Activated CD4-positive, alpha-beta memory T cell treated with anti-CD3 and anti-CD28 coated beads for 36 hours (primary cell): ENCODE results near the gene ITPR1. TPM values are rescaled to one million over a fixed set of nuclear protein-coding genes. Genes with fewer than 3 reads are reported as not detected.
A peak's percentile ranks its signal among the peaks of the same experiment; 100 is the strongest.

ENCODE experiments used
- CTCF ChIA-PET: fragments of 350-600 bp; sonication (Branson Sonifier 250); formaldehyde crosslinking; loops from one replicate; lab custom pipeline; 2021; ENCODE audit warnings: antibody characterized with exemption, inconsistent platforms; lab: Charles Lee
- POLR2A ChIA-PET: fragments of 350-600 bp; sonication (Branson Sonifier 250); formaldehyde crosslinking; loops from one replicate; lab custom pipeline; 2021; ENCODE audit warnings: antibody characterized with exemption; lab: Charles Lee
- DNase-seq: peaks from one replicate; pipeline ENCODE4 v3.0.0-alpha.2; 2020
- H3K27ac Mint-ChIP-seq: one replicate; pipeline ENCODE4 v1.8.0; 2021; ENCODE audit warnings: mixed read lengths
- H3K27me3 Mint-ChIP-seq: one replicate; pipeline ENCODE4 v1.8.0; 2021; ENCODE audit warnings: mixed read lengths
- H3K36me3 Mint-ChIP-seq: one replicate; pipeline ENCODE4 v1.8.0; 2021; ENCODE audit warnings: mixed read lengths
- H3K4me1 Mint-ChIP-seq: one replicate; pipeline ENCODE4 v1.8.0; 2021; ENCODE audit warnings: low read depth, mixed read lengths
- H3K4me3 Mint-ChIP-seq: one replicate; pipeline ENCODE4 v1.8.0; 2021; ENCODE audit warnings: mild to moderate bottlenecking, mixed read lengths
- H3K9me3 Mint-ChIP-seq: one replicate; pipeline ENCODE4 v1.8.0; 2021; ENCODE audit warnings: mixed read lengths
- intact Hi-C: fragments of 100-400 bp; cut with micrococcal nuclease; formaldehyde crosslinking; loops from one replicate; pipeline ENCODE4 v1.15.1; 2023
- total RNA-seq, 2 experiments: library from RNA; stranded (reverse); gene quantifications; one replicate each; pipeline ENCODE4 v1.2.3, GENCODE V29; 2021

The ITPR1 gene
- total RNA-seq, 2 experiments from 2014 or later = 49.1 to 53.1 TPM

GRCh38 chr3:4838621-4839022 is 345.5 kb downstream of the ITPR1 start:
- H3K4me1 Mint-ChIP-seq = peaks cover 90% of the 10 kb centered on the region
- ChIA-PET CTCF (interaction anchor here (0.6 to 1.8 kb wide), 5 partner anchors 11 to 141 kb away, joined by 3 to 9 read pairs (median 3); partner anchors contain the start of gene BHLHE40), POLR2A (interaction anchor here (5.7 to 5.8 kb wide), 2 partner anchors 12 to 139 kb away, joined by 57 to 76 read pairs; partner anchors contain the start of gene BHLHE40)
- H3K36me3 Mint-ChIP-seq = peaks cover 32% of the 10 kb centered on the region
- intact Hi-C loops = loop anchor here (10.0 kb wide), 1 partner anchor 344 kb away; the partner anchor contains the start of gene ITPR1
- H3K4me3 Mint-ChIP-seq = no peak overlapping the region
- no peaks in the 10 kb centered on the region for H3K9me3 Mint-ChIP-seq
- no peak overlapping the region for H3K27ac Mint-ChIP-seq
- no peak for DNase-seq
- H3K27me3 Mint-ChIP-seq = no peaks in the 10 kb centered on the region

GRCh38 chr3:4839278-4839677 is 346.1 kb downstream of the ITPR1 start:
- DNase-seq = no peak
- CTCF ChIA-PET = interaction anchor here (3.3 kb wide), 1 partner anchor 137 kb away, joined by 14 read pairs; no protein-coding TSS in a partner anchor
- H3K27me3 Mint-ChIP-seq = no peaks in the 10 kb centered on the region
- intact Hi-C loops = loop anchor here (10.0 kb wide), 1 partner anchor 344 kb away; the partner anchor contains the start of gene ITPR1
- H3K36me3 Mint-ChIP-seq = peaks cover 34% of the 10 kb centered on the region
- H3K4me3 Mint-ChIP-seq = no peak overlapping the region
- no peaks in the 10 kb centered on the region for H3K9me3 Mint-ChIP-seq
- H3K27ac Mint-ChIP-seq = no peak overlapping the region
- peaks cover 88% of the 10 kb centered on the region for H3K4me1 Mint-ChIP-seq
- POLR2A ChIA-PET = interaction anchor here (0.7 kb wide), 1 partner anchor 139 kb away, joined by 4 read pairs; no protein-coding TSS in a partner anchor

- Mint-ChIP-seq H3K4me1 (peaks cover 88% of the 10 kb centered on the region), H3K27me3 (no peaks in the 10 kb centered on the region), H3K4me3 (no peak overlapping the region), H3K27ac (peak overlapping the region; percentile 86), H3K36me3 (peaks cover 32% of the 10 kb centered on the region), H3K9me3 (no peaks in the 10 kb centered on the region)
- ChIA-PET POLR2A (interaction anchor here (1.2 to 2.1 kb wide), 11 partner anchors 9 to 181 kb away, joined by 3 to 35 read pairs (median 9); partner anchors contain the start of gene BHLHE40), CTCF (interaction anchor here (1.0 to 3.3 kb wide), 7 partner anchors 8 to 139 kb away, joined by 3 to 14 read pairs (median 7); partner anchors contain the start of gene BHLHE40)
- no peak for DNase-seq
- intact Hi-C loops = loop anchor here (1.0 to 2.0 kb wide), 3 partner anchors 10 to 181 kb away; no protein-coding TSS in a partner anchor
Measured at GRCh38 chr3:4841225-4841624, 348.1 kb downstream of the ITPR1 start.

- POLR2A ChIA-PET = interaction anchor here (1.0 to 2.1 kb wide), 12 partner anchors 9 to 180 kb away, joined by 3 to 35 read pairs (median 8); partner anchors contain the start of gene BHLHE40
- intact Hi-C loops = loop anchor here (1.0 to 2.0 kb wide), 4 partner anchors 8 to 180 kb away; no protein-coding TSS in a partner anchor
- Mint-ChIP-seq H3K27ac (peak overlapping the region; percentile 86), H3K4me3 (peak overlapping the region; percentile 24), H3K4me1 (peaks cover 86% of the 10 kb centered on the region), H3K27me3 (no peaks in the 10 kb centered on the region), H3K9me3 (no peaks in the 10 kb centered on the region), H3K36me3 (peaks cover 28% of the 10 kb centered on the region)
- CTCF ChIA-PET = interaction anchor here (0.7 to 3.3 kb wide), 10 partner anchors 9 to 216 kb away, joined by 3 to 14 read pairs (median 5); partner anchors contain the start of gene BHLHE40
- no peak for DNase-seq
Measured at GRCh38 chr3:4841776-4842440, 348.8 kb downstream of the ITPR1 start.

GRCh38 chr3:4843619-4844018 is 350.5 kb downstream of the ITPR1 start:
- intact Hi-C loops = no loop called here
- DNase-seq = no peak
- Mint-ChIP-seq H3K4me1 (peaks cover 89% of the 10 kb centered on the region), H3K27me3 (no peaks in the 10 kb centered on the region), H3K27ac (peak overlapping the region; percentile 65), H3K36me3 (peaks cover 15% of the 10 kb centered on the region), H3K4me3 (no peak overlapping the region), H3K9me3 (no peaks in the 10 kb centered on the region)
- ChIA-PET POLR2A (interaction anchor here (0.6 to 2.0 kb wide), 9 partner anchors 9 to 348 kb away, joined by 3 to 12 read pairs (median 5); partner anchors contain the start of gene BHLHE40), CTCF (interaction anchor here (0.7 kb wide), 1 partner anchor 55 kb away, joined by 3 read pairs; no protein-coding TSS in a partner anchor)

- Mint-ChIP-seq H3K9me3 (no peaks in the 10 kb centered on the region), H3K4me3 (peak overlapping the region; percentile 14), H3K4me1 (peaks cover 96% of the 10 kb centered on the region), H3K27ac (peak overlapping the region; percentile 83), H3K36me3 (peaks cover 14% of the 10 kb centered on the region), H3K27me3 (no peaks in the 10 kb centered on the region)
- no peak for DNase-seq
- POLR2A ChIA-PET = interaction anchor here (1.2 kb wide), 1 partner anchor 134 kb away, joined by 3 read pairs; the partner anchor contains the start of gene BHLHE40
- CTCF ChIA-PET = interaction anchor here (1.9 to 5.4 kb wide), 2 partner anchors 131 to 134 kb away, joined by 10 to 33 read pairs; partner anchors contain the start of gene BHLHE40
- intact Hi-C loops = loop anchor here (1.0 to 5.0 kb wide), 6 partner anchors 15 to 131 kb away; no protein-coding TSS in a partner anchor
Measured at GRCh38 chr3:4845882-4846281, 352.7 kb downstream of the ITPR1 start.

GRCh38 chr3:4846543-4846942 is 353.4 kb downstream of the ITPR1 start:
- DNase-seq = no peak
- POLR2A ChIA-PET = interaction anchor here (0.7 to 1.2 kb wide), 4 partner anchors 12 to 133 kb away, joined by 3 to 6 read pairs (median 4); partner anchors contain the start of gene BHLHE40
- no peak overlapping the region for H3K4me3 Mint-ChIP-seq

GRCh38 chr3:4848176-4848825 is 355.2 kb downstream of the ITPR1 start:
- Mint-ChIP-seq H3K4me3 (no peak overlapping the region), H3K36me3 (peaks cover 6% of the 10 kb centered on the region), H3K27me3 (no peaks in the 10 kb centered on the region), H3K4me1 (peaks cover 91% of the 10 kb centered on the region), H3K9me3 (no peaks in the 10 kb centered on the region), H3K27ac (peak overlapping the region; percentile 30)
- CTCF ChIA-PET = interaction anchor here (1.0 to 5.4 kb wide), 4 partner anchors 13 to 137 kb away, joined by 4 to 33 read pairs (median 13); partner anchors contain the start of gene BHLHE40
- no peak for DNase-seq
- intact Hi-C loops = loop anchor here (5.0 kb wide), 1 partner anchor 126 kb away; no protein-coding TSS in a partner anchor
- POLR2A ChIA-PET = interaction anchor here (1.1 to 4.2 kb wide), 3 partner anchors 12 to 132 kb away, joined by 3 to 57 read pairs (median 28); no protein-coding TSS in a partner anchor

More at GRCh38 chr3:4846543-4846942, 353.4 kb downstream of the ITPR1 start:
- no peaks in the 10 kb centered on the region for H3K9me3 Mint-ChIP-seq
- CTCF ChIA-PET = interaction anchor here (1.9 to 5.4 kb wide), 2 partner anchors 130 to 133 kb away, joined by 10 to 33 read pairs; partner anchors contain the start of gene BHLHE40
- intact Hi-C loops = loop anchor here (1.0 to 5.0 kb wide), 6 partner anchors 15 to 131 kb away; no protein-coding TSS in a partner anchor
- H3K36me3 Mint-ChIP-seq = peaks cover 12% of the 10 kb centered on the region
- peaks cover 96% of the 10 kb centered on the region for H3K4me1 Mint-ChIP-seq
- H3K27me3 Mint-ChIP-seq = no peaks in the 10 kb centered on the region
- H3K27ac Mint-ChIP-seq = no peak overlapping the region

- no peaks in the 10 kb centered on the region for H3K36me3 Mint-ChIP-seq
- H3K27ac Mint-ChIP-seq = peak overlapping the region; percentile 88
- intact Hi-C loops = loop anchor here (5.0 kb wide), 1 partner anchor 127 kb away; no protein-coding TSS in a partner anchor
- no peaks in the 10 kb centered on the region for H3K9me3 Mint-ChIP-seq
- POLR2A ChIA-PET = interaction anchor here (1.1 to 5.0 kb wide), 8 partner anchors 13 to 174 kb away, joined by 3 to 75 read pairs (median 27); partner anchors contain the start of gene BHLHE40
- CTCF ChIA-PET = interaction anchor here (0.8 to 5.4 kb wide), 10 partner anchors 9 to 137 kb away, joined by 3 to 33 read pairs (median 4); partner anchors contain the start of gene BHLHE40
- H3K4me1 Mint-ChIP-seq = peaks cover 92% of the 10 kb centered on the region
- H3K4me3 Mint-ChIP-seq = no peak overlapping the region
- no peaks in the 10 kb centered on the region for H3K27me3 Mint-ChIP-seq
- DNase-seq = no peak
Measured at GRCh38 chr3:4849136-4849535, 356.0 kb downstream of the ITPR1 start.

- peaks cover 89% of the 10 kb centered on the region for H3K4me1 Mint-ChIP-seq
- peak overlapping the region; percentile 88 for H3K27ac Mint-ChIP-seq
- CTCF ChIA-PET = interaction anchor here (0.8 to 5.4 kb wide), 14 partner anchors 9 to 177 kb away, joined by 3 to 33 read pairs (median 4); partner anchors contain the start of gene BHLHE40
- no peaks in the 10 kb centered on the region for H3K36me3 Mint-ChIP-seq
- no peak for DNase-seq
- POLR2A ChIA-PET = interaction anchor here (0.7 to 5.0 kb wide), 12 partner anchors 8 to 173 kb away, joined by 3 to 75 read pairs (median 24); partner anchors contain the start of gene BHLHE40
- no peaks in the 10 kb centered on the region for H3K9me3 Mint-ChIP-seq
- intact Hi-C loops = loop anchor here (1.0 to 5.0 kb wide), 13 partner anchors 7 to 347 kb away; no protein-coding TSS in a partner anchor
- H3K4me3 Mint-ChIP-seq = peak overlapping the region; percentile 53
- no peaks in the 10 kb centered on the region for H3K27me3 Mint-ChIP-seq
Measured at GRCh38 chr3:4849739-4850138, 356.6 kb downstream of the ITPR1 start.
